AG10803 (cell line): ENCODE measurements around the gene HNRNPF.

Experiments
- DNase-seq: peaks from one replicate; pipeline ENCODE4 v3.0.0; 2010; ENCODE audit warnings: low read depth
- H3K4me3 ChIP-seq: 2 replicates; pipeline ENCODE4 v1.5.1; 2011; ENCODE audit warnings: mild to moderate bottlenecking, low read length, control low read depth
- CTCF ChIP-seq: conservative IDR thresholded peaks from 2 replicates; pipeline ENCODE4 v1.5.1; 2011; ENCODE audit warnings: mild to moderate bottlenecking, low read length, control low read depth, inconsistent platforms

Gene HNRNPF

GRCh38 chr10:43347997-43348396 lies 61.0 kb downstream of the HNRNPF start:
- no peak for TF ChIP-seq CTCF
- H3K4me3 ChIP-seq = no peak overlapping the region
- no peak for DNase-seq

DNA sequence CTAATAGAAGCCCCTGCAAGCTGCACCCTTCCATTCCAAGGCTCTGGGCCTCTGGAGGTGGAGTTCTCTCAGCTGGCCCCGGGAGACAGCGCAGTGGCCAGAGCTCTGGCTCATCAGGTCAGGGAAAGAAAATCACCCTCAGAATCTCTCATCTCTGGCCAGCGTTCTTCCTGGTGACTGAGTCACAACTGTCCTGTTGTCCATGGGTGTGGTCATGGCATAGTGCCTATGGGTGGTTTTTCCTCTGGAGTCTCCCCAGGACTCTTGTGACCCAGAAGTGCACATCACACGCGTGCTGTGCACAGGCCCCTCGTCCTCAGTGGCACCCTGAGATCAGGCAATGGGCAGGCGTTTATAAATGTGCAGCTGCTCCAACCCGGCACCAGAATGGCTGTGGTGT lies 64.9 kb downstream of the HNRNPF start:
- TF ChIP-seq CTCF = no peak
- no peak overlapping the region for H3K4me3 ChIP-seq
- no peak for DNase-seq

DNA sequence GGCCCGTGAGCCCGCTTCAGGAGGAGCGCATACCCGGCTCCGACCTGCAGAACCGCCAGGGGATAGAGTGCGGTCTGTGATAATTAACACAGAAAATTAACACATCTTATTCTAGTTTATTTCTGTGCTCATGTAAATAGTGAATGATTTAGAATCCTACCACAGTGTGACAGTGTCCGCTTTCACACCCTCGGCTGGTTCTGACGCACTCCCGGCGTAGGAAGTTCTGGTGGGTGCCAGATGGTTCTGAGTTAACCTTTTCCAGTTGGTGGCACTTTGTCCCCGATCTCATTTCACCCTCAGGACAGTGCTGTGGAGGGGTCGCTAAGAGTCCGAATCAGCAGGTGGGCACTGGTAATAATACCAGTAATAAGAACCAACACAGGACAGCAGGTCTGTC lies 65.9 kb downstream of the HNRNPF start:
- DNase-seq = no peak
- no peak overlapping the region for H3K4me3 ChIP-seq
- no peak for TF ChIP-seq CTCF

GRCh38 chr10:43342279-43343125 lies 66.5 kb downstream of the HNRNPF start:
- TF ChIP-seq CTCF = no peak
- DNase-seq = no peak

DNA sequence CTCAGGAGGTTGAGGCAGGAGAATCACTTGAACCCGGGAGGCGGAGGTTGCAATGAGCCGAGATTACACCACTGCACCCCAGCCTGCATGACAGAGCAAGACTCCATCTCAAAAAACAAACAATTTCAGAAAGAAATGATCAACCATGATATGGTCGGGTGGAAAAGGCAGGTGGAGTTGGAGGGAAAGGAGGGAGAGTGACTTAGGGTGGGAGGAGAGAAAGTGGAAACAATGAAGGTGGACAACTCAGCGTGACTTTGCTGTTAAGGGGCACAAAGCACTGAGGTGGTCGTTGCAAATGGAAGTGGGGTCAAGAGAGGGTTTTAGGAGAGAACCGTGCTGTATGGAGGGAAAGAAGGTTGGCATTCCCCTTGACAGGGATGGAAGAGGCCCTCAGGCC lies 67.5 kb downstream of the HNRNPF start:
- H3K4me3 ChIP-seq = no peak overlapping the region
- TF ChIP-seq CTCF = no peak
- no peak for DNase-seq

More at GRCh38 chr10:43342279-43343125, 66.5 kb downstream of the HNRNPF start:
- H3K4me3 ChIP-seq = no peak overlapping the region

GRCh38 chr10:43340619-43341018 lies 68.4 kb downstream of the HNRNPF start:
- no peak for DNase-seq
- TF ChIP-seq CTCF = no peak
- H3K4me3 ChIP-seq = no peak overlapping the region

- no peak overlapping the region for H3K4me3 ChIP-seq
- DNase-seq = no peak
- no peak for TF ChIP-seq CTCF
Observed at GRCh38 chr10:43340101-43340500, 68.9 kb downstream of the HNRNPF start.
